ENCODE measurements around the gene PGAM4.

DNA sequence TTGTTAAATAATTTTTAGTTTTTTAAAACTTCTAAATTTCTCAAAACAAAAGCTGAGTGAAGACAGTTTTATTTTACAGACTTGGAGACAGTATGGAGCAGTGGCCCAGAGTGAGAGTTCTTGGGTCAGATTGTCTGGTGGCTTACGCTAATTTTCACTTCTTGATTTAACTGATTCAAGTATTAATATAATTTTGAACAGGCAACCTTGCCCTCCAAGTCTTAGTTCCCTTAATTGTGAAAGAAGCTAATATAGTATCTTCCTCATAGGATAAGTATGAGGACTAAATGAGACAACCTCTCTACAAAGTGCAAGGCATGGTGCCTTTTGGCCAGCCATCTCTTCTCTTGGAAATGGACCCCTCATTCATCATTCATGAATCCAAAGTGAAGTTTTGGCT, 33.6 kb downstream of the PGAM4 start:
- TF ChIP-seq, protein P1, sequence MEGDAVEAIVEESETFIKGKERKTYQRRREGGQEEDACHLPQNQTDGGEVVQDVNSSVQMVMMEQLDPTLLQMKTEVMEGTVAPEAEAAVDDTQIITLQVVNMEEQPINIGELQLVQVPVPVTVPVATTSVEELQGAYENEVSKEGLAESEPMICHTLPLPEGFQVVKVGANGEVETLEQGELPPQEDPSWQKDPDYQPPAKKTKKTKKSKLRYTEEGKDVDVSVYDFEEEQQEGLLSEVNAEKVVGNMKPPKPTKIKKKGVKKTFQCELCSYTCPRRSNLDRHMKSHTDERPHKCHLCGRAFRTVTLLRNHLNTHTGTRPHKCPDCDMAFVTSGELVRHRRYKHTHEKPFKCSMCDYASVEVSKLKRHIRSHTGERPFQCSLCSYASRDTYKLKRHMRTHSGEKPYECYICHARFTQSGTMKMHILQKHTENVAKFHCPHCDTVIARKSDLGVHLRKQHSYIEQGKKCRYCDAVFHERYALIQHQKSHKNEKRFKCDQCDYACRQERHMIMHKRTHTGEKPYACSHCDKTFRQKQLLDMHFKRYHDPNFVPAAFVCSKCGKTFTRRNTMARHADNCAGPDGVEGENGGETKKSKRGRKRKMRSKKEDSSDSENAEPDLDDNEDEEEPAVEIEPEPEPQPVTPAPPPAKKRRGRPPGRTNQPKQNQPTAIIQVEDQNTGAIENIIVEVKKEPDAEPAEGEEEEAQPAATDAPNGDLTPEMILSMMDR (IDR thresholded peaks at IDR 0.05) = no peak
- no peak for TF ChIP-seq SP1 (CRISPR knock-in tag; conservative IDR thresholded peaks at IDR 0.05)
- TF ChIP-seq ZNF263 (CRISPR knock-in tag; IDR thresholded peaks at IDR 0.05; ENCODE audit: low read depth) = no peak
- TF ChIP-seq, protein P2, sequence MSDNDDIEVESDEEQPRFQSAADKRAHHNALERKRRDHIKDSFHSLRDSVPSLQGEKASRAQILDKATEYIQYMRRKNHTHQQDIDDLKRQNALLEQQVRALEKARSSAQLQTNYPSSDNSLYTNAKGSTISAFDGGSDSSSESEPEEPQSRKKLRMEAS (CRISPR knock-in tag; IDR thresholded peaks at IDR 0.05) = no peak
- TF ChIP-seq, protein P3, sequence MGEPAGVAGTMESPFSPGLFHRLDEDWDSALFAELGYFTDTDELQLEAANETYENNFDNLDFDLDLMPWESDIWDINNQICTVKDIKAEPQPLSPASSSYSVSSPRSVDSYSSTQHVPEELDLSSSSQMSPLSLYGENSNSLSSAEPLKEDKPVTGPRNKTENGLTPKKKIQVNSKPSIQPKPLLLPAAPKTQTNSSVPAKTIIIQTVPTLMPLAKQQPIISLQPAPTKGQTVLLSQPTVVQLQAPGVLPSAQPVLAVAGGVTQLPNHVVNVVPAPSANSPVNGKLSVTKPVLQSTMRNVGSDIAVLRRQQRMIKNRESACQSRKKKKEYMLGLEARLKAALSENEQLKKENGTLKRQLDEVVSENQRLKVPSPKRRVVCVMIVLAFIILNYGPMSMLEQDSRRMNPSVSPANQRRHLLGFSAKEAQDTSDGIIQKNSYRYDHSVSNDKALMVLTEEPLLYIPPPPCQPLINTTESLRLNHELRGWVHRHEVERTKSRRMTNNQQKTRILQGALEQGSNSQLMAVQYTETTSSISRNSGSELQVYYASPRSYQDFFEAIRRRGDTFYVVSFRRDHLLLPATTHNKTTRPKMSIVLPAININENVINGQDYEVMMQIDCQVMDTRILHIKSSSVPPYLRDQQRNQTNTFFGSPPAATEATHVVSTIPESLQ (CRISPR knock-in tag; IDR thresholded peaks at IDR 0.05) = no peak
- TF ChIP-seq NR1H2 (CRISPR knock-in tag; IDR thresholded peaks at IDR 0.05) = no peak
- TF ChIP-seq FOXK1 (CRISPR knock-in tag; IDR thresholded peaks at IDR 0.05) = no peak
- TF ChIP-seq, protein P4, sequence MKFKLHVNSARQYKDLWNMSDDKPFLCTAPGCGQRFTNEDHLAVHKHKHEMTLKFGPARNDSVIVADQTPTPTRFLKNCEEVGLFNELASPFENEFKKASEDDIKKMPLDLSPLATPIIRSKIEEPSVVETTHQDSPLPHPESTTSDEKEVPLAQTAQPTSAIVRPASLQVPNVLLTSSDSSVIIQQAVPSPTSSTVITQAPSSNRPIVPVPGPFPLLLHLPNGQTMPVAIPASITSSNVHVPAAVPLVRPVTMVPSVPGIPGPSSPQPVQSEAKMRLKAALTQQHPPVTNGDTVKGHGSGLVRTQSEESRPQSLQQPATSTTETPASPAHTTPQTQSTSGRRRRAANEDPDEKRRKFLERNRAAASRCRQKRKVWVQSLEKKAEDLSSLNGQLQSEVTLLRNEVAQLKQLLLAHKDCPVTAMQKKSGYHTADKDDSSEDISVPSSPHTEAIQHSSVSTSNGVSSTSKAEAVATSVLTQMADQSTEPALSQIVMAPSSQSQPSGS (CRISPR knock-in tag; IDR thresholded peaks at IDR 0.05; ENCODE audit: borderline replicate concordance, low read depth) = no peak
- TF ChIP-seq FOXJ3 (CRISPR knock-in tag; IDR thresholded peaks at IDR 0.05; ENCODE audit: borderline replicate concordance) = no peak
- TF ChIP-seq, protein P5, sequence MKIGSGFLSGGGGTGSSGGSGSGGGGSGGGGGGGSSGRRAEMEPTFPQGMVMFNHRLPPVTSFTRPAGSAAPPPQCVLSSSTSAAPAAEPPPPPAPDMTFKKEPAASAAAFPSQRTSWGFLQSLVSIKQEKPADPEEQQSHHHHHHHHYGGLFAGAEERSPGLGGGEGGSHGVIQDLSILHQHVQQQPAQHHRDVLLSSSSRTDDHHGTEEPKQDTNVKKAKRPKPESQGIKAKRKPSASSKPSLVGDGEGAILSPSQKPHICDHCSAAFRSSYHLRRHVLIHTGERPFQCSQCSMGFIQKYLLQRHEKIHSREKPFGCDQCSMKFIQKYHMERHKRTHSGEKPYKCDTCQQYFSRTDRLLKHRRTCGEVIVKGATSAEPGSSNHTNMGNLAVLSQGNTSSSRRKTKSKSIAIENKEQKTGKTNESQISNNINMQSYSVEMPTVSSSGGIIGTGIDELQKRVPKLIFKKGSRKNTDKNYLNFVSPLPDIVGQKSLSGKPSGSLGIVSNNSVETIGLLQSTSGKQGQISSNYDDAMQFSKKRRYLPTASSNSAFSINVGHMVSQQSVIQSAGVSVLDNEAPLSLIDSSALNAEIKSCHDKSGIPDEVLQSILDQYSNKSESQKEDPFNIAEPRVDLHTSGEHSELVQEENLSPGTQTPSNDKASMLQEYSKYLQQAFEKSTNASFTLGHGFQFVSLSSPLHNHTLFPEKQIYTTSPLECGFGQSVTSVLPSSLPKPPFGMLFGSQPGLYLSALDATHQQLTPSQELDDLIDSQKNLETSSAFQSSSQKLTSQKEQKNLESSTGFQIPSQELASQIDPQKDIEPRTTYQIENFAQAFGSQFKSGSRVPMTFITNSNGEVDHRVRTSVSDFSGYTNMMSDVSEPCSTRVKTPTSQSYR (CRISPR knock-in tag; IDR thresholded peaks at IDR 0.05) = no peak
- TF ChIP-seq, protein P6, sequence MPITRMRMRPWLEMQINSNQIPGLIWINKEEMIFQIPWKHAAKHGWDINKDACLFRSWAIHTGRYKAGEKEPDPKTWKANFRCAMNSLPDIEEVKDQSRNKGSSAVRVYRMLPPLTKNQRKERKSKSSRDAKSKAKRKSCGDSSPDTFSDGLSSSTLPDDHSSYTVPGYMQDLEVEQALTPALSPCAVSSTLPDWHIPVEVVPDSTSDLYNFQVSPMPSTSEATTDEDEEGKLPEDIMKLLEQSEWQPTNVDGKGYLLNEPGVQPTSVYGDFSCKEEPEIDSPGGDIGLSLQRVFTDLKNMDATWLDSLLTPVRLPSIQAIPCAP (CRISPR knock-in tag; IDR thresholded peaks at IDR 0.05) = no peak
- no peak for TF ChIP-seq ESRRA (CRISPR knock-in tag; IDR thresholded peaks at IDR 0.05; ENCODE audit: borderline replicate concordance)
- no peak for TF ChIP-seq NR3C1 (CRISPR knock-in tag; conservative IDR thresholded peaks at IDR 0.05; ENCODE audit: low read depth)
